Measurements from ENCODE around the gene DEPDC5. TPM values are rescaled to one million over a fixed set of nuclear protein-coding genes. Genes with fewer than 3 reads are reported as not detected.

The DEPDC5 gene
- total and polyA plus RNA-seq, 9 of the 15 experiments (the other 6 are each of a cell fraction or from before 2014, with no cell fraction given), result 2.3 to 12.3 (median 10.7) TPM

DNA sequence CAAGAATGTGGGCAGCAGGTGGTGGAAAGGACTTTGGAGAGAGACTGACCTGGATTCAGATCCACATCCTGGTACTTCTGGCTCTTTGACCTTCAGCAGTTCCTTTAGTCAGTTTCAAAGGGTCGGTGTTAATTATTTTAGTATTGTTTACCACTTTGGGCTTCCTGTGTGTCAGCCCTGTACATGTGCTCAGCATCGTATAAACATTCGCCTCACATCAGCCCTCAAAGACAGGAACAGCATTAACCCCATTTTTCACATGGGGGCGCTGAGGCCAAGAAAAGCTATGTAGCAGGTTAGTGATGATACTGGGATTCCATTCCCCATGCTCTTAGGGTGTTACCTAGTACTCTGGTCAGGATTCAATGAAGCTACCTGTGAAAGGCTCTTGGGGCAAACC, 118.4 kb downstream of the DEPDC5 start (continued):
- TF ChIP-seq EP400 (IDR thresholded peaks at IDR 0.05) (peak; percentile 46; the same call in 1 of the 2 replicates), FOSL1 (tag; conservative IDR thresholded peaks at IDR 0.05) (no peak), ZNF263 (CRISPR knock-in tag; IDR thresholded peaks at IDR 0.05; ENCODE audit: borderline replicate concordance) (no peak), NFYB (IDR thresholded peaks at IDR 0.05; ENCODE audit: extremely low read depth, insufficient read length) (no peak), RCOR1 (IDR thresholded peaks at IDR 0.05; ENCODE audit: borderline replicate concordance in 1 of 2, low read depth in 2 of 2, low read length in 2 of 2) (0 out of 4 replicates have a peak, but pooled peaks of 1 of the 2 experiments have one; percentile 17), ZEB2 (IDR thresholded peaks at IDR 0.05) (0 out of 2 replicates have a peak, but pooled peaks have one; percentile 25), ATF7 (IDR thresholded peaks at IDR 0.05) (peak; percentile 24; the same call in 1 of the 2 replicates)
- TF ChIP-seq, protein P1, sequence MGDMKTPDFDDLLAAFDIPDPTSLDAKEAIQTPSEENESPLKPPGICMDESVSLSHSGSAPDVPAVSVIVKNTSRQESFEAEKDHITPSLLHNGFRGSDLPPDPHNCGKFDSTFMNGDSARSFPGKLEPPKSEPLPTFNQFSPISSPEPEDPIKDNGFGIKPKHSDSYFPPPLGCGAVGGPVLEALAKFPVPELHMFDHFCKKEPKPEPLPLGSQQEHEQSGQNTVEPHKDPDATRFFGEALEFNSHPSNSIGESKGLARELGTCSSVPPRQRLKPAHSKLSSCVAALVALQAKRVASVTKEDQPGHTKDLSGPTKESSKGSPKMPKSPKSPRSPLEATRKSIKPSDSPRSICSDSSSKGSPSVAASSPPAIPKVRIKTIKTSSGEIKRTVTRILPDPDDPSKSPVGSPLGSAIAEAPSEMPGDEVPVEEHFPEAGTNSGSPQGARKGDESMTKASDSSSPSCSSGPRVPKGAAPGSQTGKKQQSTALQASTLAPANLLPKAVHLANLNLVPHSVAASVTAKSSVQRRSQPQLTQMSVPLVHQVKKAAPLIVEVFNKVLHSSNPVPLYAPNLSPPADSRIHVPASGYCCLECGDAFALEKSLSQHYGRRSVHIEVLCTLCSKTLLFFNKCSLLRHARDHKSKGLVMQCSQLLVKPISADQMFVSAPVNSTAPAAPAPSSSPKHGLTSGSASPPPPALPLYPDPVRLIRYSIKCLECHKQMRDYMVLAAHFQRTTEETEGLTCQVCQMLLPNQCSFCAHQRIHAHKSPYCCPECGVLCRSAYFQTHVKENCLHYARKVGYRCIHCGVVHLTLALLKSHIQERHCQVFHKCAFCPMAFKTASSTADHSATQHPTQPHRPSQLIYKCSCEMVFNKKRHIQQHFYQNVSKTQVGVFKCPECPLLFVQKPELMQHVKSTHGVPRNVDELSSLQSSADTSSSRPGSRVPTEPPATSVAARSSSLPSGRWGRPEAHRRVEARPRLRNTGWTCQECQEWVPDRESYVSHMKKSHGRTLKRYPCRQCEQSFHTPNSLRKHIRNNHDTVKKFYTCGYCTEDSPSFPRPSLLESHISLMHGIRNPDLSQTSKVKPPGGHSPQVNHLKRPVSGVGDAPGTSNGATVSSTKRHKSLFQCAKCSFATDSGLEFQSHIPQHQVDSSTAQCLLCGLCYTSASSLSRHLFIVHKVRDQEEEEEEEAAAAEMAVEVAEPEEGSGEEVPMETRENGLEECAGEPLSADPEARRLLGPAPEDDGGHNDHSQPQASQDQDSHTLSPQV (IDR thresholded peaks at IDR 0.05), result peak; percentile 52
- TF ChIP-seq, protein P2, sequence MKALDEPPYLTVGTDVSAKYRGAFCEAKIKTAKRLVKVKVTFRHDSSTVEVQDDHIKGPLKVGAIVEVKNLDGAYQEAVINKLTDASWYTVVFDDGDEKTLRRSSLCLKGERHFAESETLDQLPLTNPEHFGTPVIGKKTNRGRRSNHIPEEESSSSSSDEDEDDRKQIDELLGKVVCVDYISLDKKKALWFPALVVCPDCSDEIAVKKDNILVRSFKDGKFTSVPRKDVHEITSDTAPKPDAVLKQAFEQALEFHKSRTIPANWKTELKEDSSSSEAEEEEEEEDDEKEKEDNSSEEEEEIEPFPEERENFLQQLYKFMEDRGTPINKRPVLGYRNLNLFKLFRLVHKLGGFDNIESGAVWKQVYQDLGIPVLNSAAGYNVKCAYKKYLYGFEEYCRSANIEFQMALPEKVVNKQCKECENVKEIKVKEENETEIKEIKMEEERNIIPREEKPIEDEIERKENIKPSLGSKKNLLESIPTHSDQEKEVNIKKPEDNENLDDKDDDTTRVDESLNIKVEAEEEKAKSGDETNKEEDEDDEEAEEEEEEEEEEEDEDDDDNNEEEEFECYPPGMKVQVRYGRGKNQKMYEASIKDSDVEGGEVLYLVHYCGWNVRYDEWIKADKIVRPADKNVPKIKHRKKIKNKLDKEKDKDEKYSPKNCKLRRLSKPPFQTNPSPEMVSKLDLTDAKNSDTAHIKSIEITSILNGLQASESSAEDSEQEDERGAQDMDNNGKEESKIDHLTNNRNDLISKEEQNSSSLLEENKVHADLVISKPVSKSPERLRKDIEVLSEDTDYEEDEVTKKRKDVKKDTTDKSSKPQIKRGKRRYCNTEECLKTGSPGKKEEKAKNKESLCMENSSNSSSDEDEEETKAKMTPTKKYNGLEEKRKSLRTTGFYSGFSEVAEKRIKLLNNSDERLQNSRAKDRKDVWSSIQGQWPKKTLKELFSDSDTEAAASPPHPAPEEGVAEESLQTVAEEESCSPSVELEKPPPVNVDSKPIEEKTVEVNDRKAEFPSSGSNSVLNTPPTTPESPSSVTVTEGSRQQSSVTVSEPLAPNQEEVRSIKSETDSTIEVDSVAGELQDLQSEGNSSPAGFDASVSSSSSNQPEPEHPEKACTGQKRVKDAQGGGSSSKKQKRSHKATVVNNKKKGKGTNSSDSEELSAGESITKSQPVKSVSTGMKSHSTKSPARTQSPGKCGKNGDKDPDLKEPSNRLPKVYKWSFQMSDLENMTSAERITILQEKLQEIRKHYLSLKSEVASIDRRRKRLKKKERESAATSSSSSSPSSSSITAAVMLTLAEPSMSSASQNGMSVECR (CRISPR knock-in tag; IDR thresholded peaks at IDR 0.05), result no peak
- TF ChIP-seq, protein P3, sequence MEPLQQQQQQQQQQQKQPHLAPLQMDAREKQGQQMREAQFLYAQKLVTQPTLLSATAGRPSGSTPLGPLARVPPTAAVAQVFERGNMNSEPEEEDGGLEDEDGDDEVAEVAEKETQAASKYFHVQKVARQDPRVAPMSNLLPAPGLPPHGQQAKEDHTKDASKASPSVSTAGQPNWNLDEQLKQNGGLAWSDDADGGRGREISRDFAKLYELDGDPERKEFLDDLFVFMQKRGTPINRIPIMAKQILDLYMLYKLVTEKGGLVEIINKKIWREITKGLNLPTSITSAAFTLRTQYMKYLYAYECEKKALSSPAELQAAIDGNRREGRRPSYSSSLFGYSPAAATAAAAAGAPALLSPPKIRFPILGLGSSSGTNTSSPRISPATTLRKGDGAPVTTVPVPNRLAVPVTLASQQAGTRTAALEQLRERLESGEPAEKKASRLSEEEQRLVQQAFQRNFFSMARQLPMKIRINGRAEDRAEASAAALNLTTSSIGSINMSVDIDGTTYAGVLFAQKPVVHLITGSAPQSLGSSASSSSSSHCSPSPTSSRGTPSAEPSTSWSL (CRISPR knock-in tag; IDR thresholded peaks at IDR 0.05; ENCODE audit: borderline replicate concordance), result no peak
- TF ChIP-seq, protein P4, sequence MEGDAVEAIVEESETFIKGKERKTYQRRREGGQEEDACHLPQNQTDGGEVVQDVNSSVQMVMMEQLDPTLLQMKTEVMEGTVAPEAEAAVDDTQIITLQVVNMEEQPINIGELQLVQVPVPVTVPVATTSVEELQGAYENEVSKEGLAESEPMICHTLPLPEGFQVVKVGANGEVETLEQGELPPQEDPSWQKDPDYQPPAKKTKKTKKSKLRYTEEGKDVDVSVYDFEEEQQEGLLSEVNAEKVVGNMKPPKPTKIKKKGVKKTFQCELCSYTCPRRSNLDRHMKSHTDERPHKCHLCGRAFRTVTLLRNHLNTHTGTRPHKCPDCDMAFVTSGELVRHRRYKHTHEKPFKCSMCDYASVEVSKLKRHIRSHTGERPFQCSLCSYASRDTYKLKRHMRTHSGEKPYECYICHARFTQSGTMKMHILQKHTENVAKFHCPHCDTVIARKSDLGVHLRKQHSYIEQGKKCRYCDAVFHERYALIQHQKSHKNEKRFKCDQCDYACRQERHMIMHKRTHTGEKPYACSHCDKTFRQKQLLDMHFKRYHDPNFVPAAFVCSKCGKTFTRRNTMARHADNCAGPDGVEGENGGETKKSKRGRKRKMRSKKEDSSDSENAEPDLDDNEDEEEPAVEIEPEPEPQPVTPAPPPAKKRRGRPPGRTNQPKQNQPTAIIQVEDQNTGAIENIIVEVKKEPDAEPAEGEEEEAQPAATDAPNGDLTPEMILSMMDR (IDR thresholded peaks at IDR 0.05 in 2 of 3, conservative IDR thresholded peaks at IDR 0.05 in 1 of 3; ENCODE audit: insufficient read depth in 2 of 3, low read depth in 1 of 3, low read length in 3 of 3), result peak; percentile 66 to 80 (median 74)
- TF ChIP-seq, protein P5, sequence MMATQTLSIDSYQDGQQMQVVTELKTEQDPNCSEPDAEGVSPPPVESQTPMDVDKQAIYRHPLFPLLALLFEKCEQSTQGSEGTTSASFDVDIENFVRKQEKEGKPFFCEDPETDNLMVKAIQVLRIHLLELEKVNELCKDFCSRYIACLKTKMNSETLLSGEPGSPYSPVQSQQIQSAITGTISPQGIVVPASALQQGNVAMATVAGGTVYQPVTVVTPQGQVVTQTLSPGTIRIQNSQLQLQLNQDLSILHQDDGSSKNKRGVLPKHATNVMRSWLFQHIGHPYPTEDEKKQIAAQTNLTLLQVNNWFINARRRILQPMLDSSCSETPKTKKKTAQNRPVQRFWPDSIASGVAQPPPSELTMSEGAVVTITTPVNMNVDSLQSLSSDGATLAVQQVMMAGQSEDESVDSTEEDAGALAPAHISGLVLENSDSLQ (IDR thresholded peaks at IDR 0.05), result no peak

Measured in K562 (cell line).